Suprapubic skin (tissue), 4 donors: ENCODE data around the gene OFD1.
"Not testable (repeated sequence)": the region's sequence is repeated elsewhere in the genome, so short reads cannot be mapped to it uniquely, and the experiment has no call there.

Experiments
- CTCF ChIP-seq, 2 donors: fragments of 200-600 bp in 1 of 2; fragments of 450-650 bp in 1 of 2; sonication (generic) in 1 of 2; IDR thresholded peaks; one replicate each; pipeline ENCODE4 v1.5.1; 2016 to 2019; ENCODE audit warnings: antibody characterized with exemption in 2 of 2, mild to moderate bottlenecking in 1 of 2, moderate library complexity in 1 of 2
- POLR2A ChIP-seq, 2 donors: fragments of 450-650 bp; IDR thresholded peaks; one replicate each; pipeline ENCODE4 v1.6.1; 2017; ENCODE audit warnings: antibody characterized with exemption in 2 of 2, mild to moderate bottlenecking in 2 of 2, moderate library complexity in 2 of 2
- POLR2AphosphoS5 ChIP-seq, 3 donors: sonication (generic); formaldehyde crosslinking; IDR thresholded peaks; one replicate each; pipeline ENCODE4 v1.6.1; 2017; ENCODE audit warnings: antibody characterized with exemption in 3 of 3

GRCh38 chrX:13730523-13730922, 4.0 kb upstream of the OFD1 start:
- TF ChIP-seq CTCF, POLR2A, POLR2AphosphoS5 (IDR thresholded peaks at IDR 0.05): not testable (repeated sequence)
